ENCODE results near the gene ZDHHC15. TPM values are rescaled to one million over a fixed set of nuclear protein-coding genes. Genes with fewer than 3 reads are reported as not detected.
"Not testable (repeated sequence)": the region's sequence is repeated elsewhere in the genome, so short reads cannot be mapped to it uniquely, and the experiment has no call there.

ZDHHC15 gene
- total RNA-seq, 2 donors from 2014 or later: 2.3 TPM; not detected in 1

- Histone ChIP-seq H3K27me3 (no peaks in the 10 kb centered on the region), H3K4me3 (no peak overlapping the region), H3K36me3 (replicated peaks in 1 of 2; ENCODE audit: insufficient read depth in 1 of 2, low read depth in 2 of 2) (no peaks in the 10 kb centered on the region), H3K4me1 (no peaks in the 10 kb centered on the region), H3K27ac (no peak overlapping the region), H3K9me3 (no peaks in the 10 kb centered on the region)
- TF ChIP-seq POLR2A (IDR thresholded peaks at IDR 0.05) (no peak), CTCF (IDR thresholded peaks at IDR 0.05) (no peak)
- DNase-seq (no peak), ATAC-seq (no peak)
- 0 to 44% methylated on average over 1 to 2 of the region's 2 CpGs for WGBS, 2 donors
- intact Hi-C loops (cut with DNase I): no loop called here
Observed at GRCh38 chrX:75337525-75337924, 185.3 kb downstream of the ZDHHC15 start.

GRCh38 chrX:75335127-75335458 lies 187.7 kb downstream of the ZDHHC15 start:
- H3K27ac ChIP-seq: no peak overlapping the region

GRCh38 chrX:75334407-75335126 lies 188.3 kb downstream of the ZDHHC15 start:
- ATAC-seq; H3K27ac ChIP-seq; H3K27me3 ChIP-seq; H3K36me3 ChIP-seq (replicated peaks in 1 of 2; ENCODE audit: insufficient read depth in 1 of 2, low read depth in 2 of 2); H3K9me3 ChIP-seq; H3K4me3 ChIP-seq; H3K4me1 ChIP-seq; DNase-seq; intact Hi-C loops (cut with DNase I): not testable (repeated sequence)
- 98% methylated on average over 7 to 14 of the region's 41 CpGs for WGBS, 2 donors

More at GRCh38 chrX:75335127-75335458, 187.7 kb downstream of the ZDHHC15 start:
- TF ChIP-seq CTCF (IDR thresholded peaks at IDR 0.05): no peak
- TF ChIP-seq POLR2A (IDR thresholded peaks at IDR 0.05): no peak
- Histone ChIP-seq H3K4me1 (no peaks in the 10 kb centered on the region), H3K4me3 (no peak overlapping the region), H3K9me3 (no peaks in the 10 kb centered on the region), H3K36me3 (replicated peaks in 1 of 2; ENCODE audit: insufficient read depth in 1 of 2, low read depth in 2 of 2) (no peaks in the 10 kb centered on the region), H3K27me3 (no peaks in the 10 kb centered on the region)
- 84% methylated on average over 9 of the region's 19 CpGs; no CpG with 5 or more reads in 1 of the 2 donors for WGBS, 2 donors
- ATAC-seq (no peak), DNase-seq (no peak)
- intact Hi-C loops (cut with DNase I): no loop called here

- Histone ChIP-seq H3K9me3 (no peaks in the 10 kb centered on the region), H3K4me1 (no peaks in the 10 kb centered on the region), H3K36me3 (replicated peaks in 1 of 2; ENCODE audit: insufficient read depth in 1 of 2, low read depth in 2 of 2) (no peaks in the 10 kb centered on the region), H3K27ac (no peak overlapping the region), H3K4me3 (no peak overlapping the region), H3K27me3 (no peaks in the 10 kb centered on the region)
- no peak for DNase-seq
- 94 to 95% methylated on average over 5 to 15 of the region's 16 CpGs for WGBS, 2 donors
- no peak for TF ChIP-seq POLR2A (IDR thresholded peaks at IDR 0.05)
- no peak for TF ChIP-seq CTCF (IDR thresholded peaks at IDR 0.05)
- intact Hi-C loops (cut with DNase I): no loop called here
- ATAC-seq: no peak
Observed at GRCh38 chrX:75327607-75328006, 195.2 kb downstream of the ZDHHC15 start.

Other genes with a start within 250 kb of the ZDHHC15 start
- gene UPRT, start 249.0 kb downstream of the ZDHHC15 start, total RNA-seq: 1 to 10 TPM; 4.3 to 9.3 TPM

Measured in body of pancreas (tissue), 4 donors.